CD4-positive, CD25-positive, alpha-beta regulatory T cell (primary cell): ENCODE measurements around the gene TGM2. TPM values are rescaled to one million over a fixed set of nuclear protein-coding genes. Genes with fewer than 3 reads are reported as not detected.

Experiments
- ATAC-seq, 2 donors: fragments of 150-1000 bp; cut with Tn5 transposase; one replicate each; pipeline ENCODE4 v1.10.0; 2021; ENCODE audit warnings: low read depth in 2 of 2, moderate number of reproducible peaks in 2 of 2, moderate library complexity in 1 of 2
- DNase-seq, 3 donors: peaks; one replicate each; pipeline versions ENCODE4 v3.0.0 to v3.0.0-alpha.2; 2012 to 2022; ENCODE audit warnings: mixed read lengths in 1 of 3
- H3K27ac ChIP-seq: one replicate; pipeline ENCODE4 v1.7.0; 2013; ENCODE audit warnings: mild to moderate bottlenecking, low read length; ENCODE audit not compliant: insufficient read depth, poor library complexity, severe bottlenecking
- H3K27me3 ChIP-seq: one replicate; pipeline ENCODE4 v1.7.0; 2013; ENCODE audit warnings: low read length; ENCODE audit not compliant: control insufficient read depth, insufficient read depth
- H3K36me3 ChIP-seq: one replicate; pipeline ENCODE4 v1.7.0; 2013; ENCODE audit warnings: mild to moderate bottlenecking, low read length, moderate library complexity; ENCODE audit not compliant: control insufficient read depth, insufficient read depth
- H3K4me1 ChIP-seq: 2 replicates; pipeline ENCODE4 v1.7.0; 2013; ENCODE audit warnings: mild to moderate bottlenecking, low read length; ENCODE audit not compliant: insufficient read depth, control insufficient read depth, poor library complexity, severe bottlenecking
- H3K4me3 ChIP-seq: one replicate; pipeline ENCODE4 v1.7.0; 2013; ENCODE audit warnings: low read depth, mild to moderate bottlenecking, low read length, moderate library complexity
- H3K9me3 ChIP-seq, 2 experiments: 1 replicate in 1 of 2; 2 replicates in 1 of 2; pipeline ENCODE4 v1.7.0; 2013; ENCODE audit warnings: low read length in 2 of 2, mild to moderate bottlenecking in 1 of 2, moderate library complexity in 1 of 2; ENCODE audit not compliant: control insufficient read depth in 2 of 2
- H3K27ac Mint-ChIP-seq, 3 donors: one replicate each; pipeline ENCODE4 v1.8.0; 2020 to 2022; ENCODE audit warnings: mild to moderate bottlenecking in 3 of 3, mixed read lengths in 3 of 3, moderate library complexity in 2 of 3
- H3K27me3 Mint-ChIP-seq: one replicate; pipeline ENCODE4 v1.8.0; 2022; ENCODE audit warnings: mild to moderate bottlenecking, mixed read lengths
- H3K36me3 Mint-ChIP-seq: one replicate; pipeline ENCODE4 v1.8.0; 2020; ENCODE audit warnings: mixed read lengths
- H3K4me1 Mint-ChIP-seq, 4 donors: one replicate each; pipeline ENCODE4 v1.8.0; 2020 to 2022; ENCODE audit warnings: mixed read lengths in 4 of 4, mild to moderate bottlenecking in 1 of 4
- H3K4me3 Mint-ChIP-seq, 4 donors: one replicate each; pipeline ENCODE4 v1.8.0; 2020 to 2022; ENCODE audit warnings: mild to moderate bottlenecking in 4 of 4, mixed read lengths in 4 of 4, moderate library complexity in 3 of 4
- H3K9me3 Mint-ChIP-seq, 7 donors: one replicate each; pipeline ENCODE4 v1.8.0; 2020 to 2022; ENCODE audit warnings: mixed read lengths in 7 of 7, mild to moderate bottlenecking in 3 of 7, moderate library complexity in 2 of 7
- polyA plus RNA-seq, 4 donors: library from polyadenylated mRNA; unstranded; fragments of 300-500 nt; fragmentation: Illumina TruSeq; gene quantifications; one replicate each; pipeline ENCODE4 v1.2.3, GENCODE V29; 2021
- total RNA-seq: library from RNA; stranded (reverse); gene quantifications from one replicate; pipeline ENCODE4 v1.2.3, GENCODE V29; 2022

Gene TGM2
- total and polyA plus RNA-seq, 5 donors from 2014 or later = 0.13 TPM; not detected in 4

DNA sequence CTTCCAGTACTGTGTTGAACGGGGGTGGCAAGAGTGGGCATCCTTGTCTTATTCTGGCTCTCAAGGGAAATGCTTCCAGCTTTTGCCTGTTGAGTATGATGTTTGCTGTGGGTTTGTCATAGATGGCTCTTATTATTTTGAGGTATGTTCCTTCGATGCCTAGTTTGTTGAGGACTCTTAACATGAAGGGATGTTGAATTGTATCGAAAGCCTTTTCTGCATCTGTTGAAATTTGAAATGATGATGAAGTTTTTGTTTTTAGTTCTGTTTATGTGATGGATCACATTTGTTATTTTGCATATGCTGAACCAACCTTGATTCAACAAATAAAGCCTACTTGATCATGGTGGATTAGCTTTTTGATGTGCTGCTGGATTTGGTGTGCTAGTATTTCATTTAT is 83.5 kb downstream of the TGM2 start:
- no peaks in the 10 kb centered on the region for H3K27me3 Mint-ChIP-seq
- Histone ChIP-seq H3K27me3 (no peaks in the 10 kb centered on the region), H3K36me3 (peaks cover 70% of the 10 kb centered on the region), H3K9me3 (no peaks in the 10 kb centered on the region), H3K4me3 (no peak overlapping the region), H3K4me1 (no peaks in the 10 kb centered on the region), H3K27ac (no peak overlapping the region)
- ATAC-seq (no peak), DNase-seq (no peak)
- H3K4me1 Mint-ChIP-seq = peaks cover 26 to 35% (median 32%) of the 10 kb centered on the region in 4 donors
- H3K36me3 Mint-ChIP-seq = peaks cover 50% of the 10 kb centered on the region
- peak overlapping the region in 2 of 3 donors; percentile 38 to 60 for H3K27ac Mint-ChIP-seq
- H3K4me3 Mint-ChIP-seq = no peak overlapping the region
- H3K9me3 Mint-ChIP-seq = peaks cover 0 to 5% (median 0%) of the 10 kb centered on the region in 7 donors

GRCh38 chr20:38079353-38079752 is 85.7 kb downstream of the TGM2 start:
- DNase-seq = no peak
- H3K4me1 Mint-ChIP-seq = peaks cover 24 to 47% (median 40%) of the 10 kb centered on the region in 4 donors
- H3K4me3 Mint-ChIP-seq = no peak overlapping the region
- peaks cover 0 to 5% (median 0%) of the 10 kb centered on the region in 7 donors for H3K9me3 Mint-ChIP-seq
- Histone ChIP-seq H3K27ac (no peak overlapping the region), H3K4me1 (no peaks in the 10 kb centered on the region), H3K9me3 (no peaks in the 10 kb centered on the region), H3K4me3 (no peak overlapping the region), H3K36me3 (peaks cover 61% of the 10 kb centered on the region), H3K27me3 (no peaks in the 10 kb centered on the region)
- H3K27me3 Mint-ChIP-seq = no peaks in the 10 kb centered on the region
- peak overlapping the region in 2 of 3 donors; percentile 29 to 67 for H3K27ac Mint-ChIP-seq
- peaks cover 46% of the 10 kb centered on the region for H3K36me3 Mint-ChIP-seq
- ATAC-seq = no peak

GRCh38 chr20:38078084-38078483 is 87.0 kb downstream of the TGM2 start:
- H3K9me3 Mint-ChIP-seq = peaks cover 0 to 5% (median 0%) of the 10 kb centered on the region in 7 donors
- ATAC-seq = no peak
- H3K27ac Mint-ChIP-seq = peak overlapping the region in 1 of 3 donors; percentile 20
- Histone ChIP-seq H3K4me1 (no peaks in the 10 kb centered on the region), H3K36me3 (peaks cover 59% of the 10 kb centered on the region), H3K27ac (no peak overlapping the region), H3K27me3 (no peaks in the 10 kb centered on the region), H3K4me3 (no peak overlapping the region), H3K9me3 (no peaks in the 10 kb centered on the region)
- no peak for DNase-seq
- peaks cover 53% of the 10 kb centered on the region for H3K36me3 Mint-ChIP-seq
- no peaks in the 10 kb centered on the region for H3K27me3 Mint-ChIP-seq
- H3K4me1 Mint-ChIP-seq = peaks cover 32 to 55% (median 46%) of the 10 kb centered on the region in 4 donors
- no peak overlapping the region for H3K4me3 Mint-ChIP-seq

Other genes with a start within 250 kb of the TGM2 start
- gene TTI1, start 131.8 kb downstream of the TGM2 start, total RNA-seq = 21.2 TPM
- gene TTI1, start 131.8 kb downstream of the TGM2 start, polyA plus RNA-seq = 10 to 100 TPM; 15.2 to 19.0 (median 15.9) TPM
- gene RPRD1B, start 131.5 kb downstream of the TGM2 start, total RNA-seq = 54.0 TPM
- gene RPRD1B, start 131.5 kb downstream of the TGM2 start, polyA plus RNA-seq = 1 to 10 TPM; 3.8 to 6.2 (median 4.3) TPM
- not detected for gene KIAA1755, start 95.5 kb upstream of the TGM2 start, total RNA-seq
- gene KIAA1755, start 95.5 kb upstream of the TGM2 start, polyA plus RNA-seq = not detected
- not detected for gene BPI, start 138.9 kb upstream of the TGM2 start, total RNA-seq
- not detected for gene BPI, start 138.9 kb upstream of the TGM2 start, polyA plus RNA-seq
- not detected for gene LBP, start 181.2 kb upstream of the TGM2 start, total RNA-seq
- not detected for gene LBP, start 181.2 kb upstream of the TGM2 start, polyA plus RNA-seq